Activated T-cell treated with anti-CD3 and anti-CD28 coated beads, Interleukin-2, amount 50 U/mL, for 24 hours (primary cell): Measurements from ENCODE around the gene THSD7A.

Source experiments
- DNase-seq: peaks from one replicate; pipeline ENCODE4 v3.0.0-alpha.2; 2020
- H3K27ac Mint-ChIP-seq: 2 replicates; pipeline ENCODE4 v1.8.0; 2020; ENCODE audit warnings: mild to moderate bottlenecking, mixed read lengths
- H3K27me3 Mint-ChIP-seq: 2 replicates; pipeline ENCODE4 v1.8.0; 2020; ENCODE audit warnings: mixed read lengths
- H3K36me3 Mint-ChIP-seq: 2 replicates; pipeline ENCODE4 v1.8.0; 2020; ENCODE audit warnings: low read depth, mixed read lengths
- H3K4me1 Mint-ChIP-seq: 2 replicates; pipeline ENCODE4 v1.8.0; 2020; ENCODE audit warnings: low read depth, mixed read lengths
- H3K4me3 Mint-ChIP-seq: 2 replicates; pipeline ENCODE4 v1.8.0; 2020; ENCODE audit warnings: mild to moderate bottlenecking, moderate library complexity, mixed read lengths
- H3K9me3 Mint-ChIP-seq: 2 replicates; pipeline ENCODE4 v1.8.0; 2020; ENCODE audit warnings: mixed read lengths

THSD7A gene

DNA sequence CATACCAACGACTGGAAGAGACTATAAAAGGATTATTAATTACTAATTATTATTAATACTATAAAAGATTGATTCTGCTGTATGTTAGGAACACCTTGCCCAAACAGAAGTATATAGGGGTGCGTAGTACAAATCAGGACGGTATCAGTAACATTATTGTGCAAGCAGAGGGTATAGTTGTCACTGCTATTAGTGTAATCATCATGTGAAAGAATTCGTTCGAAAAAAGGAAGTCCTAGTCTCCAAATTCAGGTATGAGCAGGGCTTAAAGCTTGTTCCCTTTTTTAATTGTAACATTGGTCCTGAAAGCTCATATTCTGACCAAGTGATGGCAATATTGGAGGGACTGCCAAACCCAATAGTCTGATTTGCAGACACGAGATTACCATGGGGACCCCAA, 81.8 kb downstream of the THSD7A start:
- Mint-ChIP-seq H3K27ac (no peak overlapping the region), H3K4me1 (no peaks in the 10 kb centered on the region), H3K4me3 (no peak overlapping the region), H3K27me3 (no peaks in the 10 kb centered on the region), H3K36me3 (no peaks in the 10 kb centered on the region), H3K9me3 (no peaks in the 10 kb centered on the region)
- DNase-seq = no peak

DNA sequence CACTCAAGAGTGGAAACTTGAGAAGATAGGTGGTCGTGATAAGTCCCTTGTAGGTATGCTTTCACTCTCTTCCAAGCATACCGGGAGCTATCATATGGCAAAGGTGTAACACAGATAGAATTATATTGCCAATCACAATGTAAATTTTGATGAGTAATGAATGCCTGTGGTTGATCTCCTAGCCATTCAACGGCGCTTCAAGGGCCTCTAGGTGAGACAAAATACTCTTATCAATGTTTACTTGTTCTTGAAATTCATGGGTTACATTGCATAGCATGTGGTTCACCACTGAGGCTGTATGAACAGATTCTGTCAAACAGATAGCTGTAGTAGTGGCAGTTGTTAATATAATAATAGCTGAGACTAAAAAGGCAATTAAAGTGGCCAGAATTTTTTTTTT, 82.4 kb downstream of the THSD7A start:
- H3K27me3 Mint-ChIP-seq = no peaks in the 10 kb centered on the region
- H3K4me3 Mint-ChIP-seq = no peak overlapping the region
- no peak overlapping the region for H3K27ac Mint-ChIP-seq
- H3K4me1 Mint-ChIP-seq = no peaks in the 10 kb centered on the region
- H3K36me3 Mint-ChIP-seq = no peaks in the 10 kb centered on the region
- no peak for DNase-seq
- no peaks in the 10 kb centered on the region for H3K9me3 Mint-ChIP-seq

DNA sequence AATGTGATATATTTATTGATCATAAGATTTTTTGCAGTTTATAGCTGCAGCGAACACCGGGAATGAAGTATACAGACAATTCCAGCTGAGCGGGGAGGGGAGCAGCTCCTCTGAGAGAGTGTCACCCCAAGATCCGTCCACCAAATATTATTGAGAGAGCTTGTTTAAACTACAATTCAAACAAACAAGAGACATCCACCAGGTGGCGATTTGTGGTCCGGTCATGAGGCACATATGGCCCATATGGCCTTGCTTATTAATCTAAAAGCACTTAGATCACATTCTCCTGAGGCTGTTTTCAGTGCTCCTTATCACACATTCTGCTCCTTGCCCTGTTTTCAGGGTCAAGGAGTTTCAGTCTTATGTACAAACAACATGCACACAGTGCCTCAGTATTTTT, 83.1 kb downstream of the THSD7A start:
- DNase-seq = no peak
- H3K4me1 Mint-ChIP-seq = no peaks in the 10 kb centered on the region
- no peak overlapping the region for H3K27ac Mint-ChIP-seq
- H3K36me3 Mint-ChIP-seq = no peaks in the 10 kb centered on the region
- H3K9me3 Mint-ChIP-seq = no peaks in the 10 kb centered on the region
- no peaks in the 10 kb centered on the region for H3K27me3 Mint-ChIP-seq
- H3K4me3 Mint-ChIP-seq = no peak overlapping the region

DNA sequence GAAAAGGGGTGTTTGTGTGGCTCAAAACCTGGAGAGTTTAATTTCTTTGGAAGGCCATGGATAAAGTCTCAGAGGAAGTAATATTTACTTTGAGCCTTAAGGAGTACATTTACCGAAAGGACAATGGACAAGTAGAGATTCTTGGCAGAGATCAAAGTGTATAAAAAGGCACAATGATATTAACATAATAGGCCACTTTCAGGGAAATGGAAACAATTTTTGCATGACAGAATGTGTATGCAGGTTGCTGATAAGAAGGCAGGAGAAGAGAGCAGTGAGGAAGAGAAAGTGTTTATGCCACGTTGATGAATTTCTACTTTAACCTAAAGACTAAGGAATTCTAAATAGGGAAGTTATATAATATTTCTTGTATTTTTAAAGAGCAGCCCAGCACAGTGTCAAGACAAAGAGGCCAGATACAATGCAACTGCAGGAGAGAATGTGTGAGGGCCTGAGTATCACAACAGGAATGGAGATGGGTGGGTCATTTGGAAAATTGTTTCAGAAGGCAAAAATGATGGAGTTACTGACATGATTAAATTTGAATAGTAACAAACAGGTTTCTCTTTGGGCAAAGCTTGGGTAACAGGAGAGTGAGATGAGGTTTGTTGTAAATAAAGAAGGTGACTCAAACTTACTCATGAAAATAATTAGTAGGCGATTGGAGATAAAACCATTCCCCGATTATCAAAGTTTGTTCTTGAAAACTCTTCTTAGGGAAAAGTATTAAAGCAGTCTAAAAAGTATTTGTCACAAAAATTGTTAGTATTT, 84.1 kb downstream of the THSD7A start:
- H3K27ac Mint-ChIP-seq = no peak overlapping the region
- H3K9me3 Mint-ChIP-seq = no peaks in the 10 kb centered on the region
- no peak for DNase-seq
- H3K4me1 Mint-ChIP-seq = no peaks in the 10 kb centered on the region
- no peaks in the 10 kb centered on the region for H3K27me3 Mint-ChIP-seq
- H3K4me3 Mint-ChIP-seq = no peak overlapping the region
- H3K36me3 Mint-ChIP-seq = no peaks in the 10 kb centered on the region

DNA sequence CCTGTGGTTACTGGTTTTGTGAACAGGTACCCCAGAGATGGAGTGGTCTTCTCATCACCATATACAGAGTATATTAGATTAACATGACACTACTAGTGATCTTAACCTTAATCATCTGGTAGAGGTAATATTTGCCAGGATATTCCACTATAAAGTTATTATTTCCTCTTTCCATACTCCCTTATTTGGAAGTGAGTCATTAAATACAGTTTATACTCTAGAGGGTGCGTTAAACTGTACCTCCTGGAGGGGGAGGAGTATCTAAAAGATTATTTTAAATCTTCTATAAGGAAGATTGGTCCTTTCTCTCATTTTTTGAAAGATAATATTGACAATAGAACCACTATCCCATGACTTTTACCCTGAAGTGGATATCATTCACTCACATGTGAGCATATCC, 85.4 kb downstream of the THSD7A start:
- no peaks in the 10 kb centered on the region for H3K4me1 Mint-ChIP-seq
- H3K36me3 Mint-ChIP-seq = no peaks in the 10 kb centered on the region
- no peak for DNase-seq
- H3K9me3 Mint-ChIP-seq = no peaks in the 10 kb centered on the region
- no peaks in the 10 kb centered on the region for H3K27me3 Mint-ChIP-seq
- H3K27ac Mint-ChIP-seq = no peak overlapping the region
- no peak overlapping the region for H3K4me3 Mint-ChIP-seq

DNA sequence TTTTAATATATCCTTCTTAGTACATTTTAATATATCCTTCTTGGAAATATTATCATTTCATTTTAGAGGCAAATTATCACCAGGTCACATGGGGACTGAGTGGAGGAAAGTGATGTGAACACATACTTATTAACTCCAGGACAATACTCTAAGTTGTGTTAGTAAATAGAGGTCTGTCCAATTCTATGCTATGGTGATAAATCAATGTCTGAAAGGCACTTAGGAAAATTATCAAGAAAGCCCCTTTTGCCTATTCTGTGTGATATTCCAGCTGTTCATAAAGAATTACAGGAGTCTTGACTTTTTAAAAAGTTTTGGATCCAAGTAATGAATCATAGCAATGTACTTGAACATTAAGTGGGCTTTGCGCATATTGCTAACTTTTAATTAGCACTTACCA, 88.5 kb downstream of the THSD7A start:
- Mint-ChIP-seq H3K36me3 (no peaks in the 10 kb centered on the region), H3K9me3 (no peaks in the 10 kb centered on the region), H3K4me1 (no peaks in the 10 kb centered on the region), H3K27me3 (no peaks in the 10 kb centered on the region), H3K27ac (no peak overlapping the region), H3K4me3 (no peak overlapping the region)
- DNase-seq = no peak

DNA sequence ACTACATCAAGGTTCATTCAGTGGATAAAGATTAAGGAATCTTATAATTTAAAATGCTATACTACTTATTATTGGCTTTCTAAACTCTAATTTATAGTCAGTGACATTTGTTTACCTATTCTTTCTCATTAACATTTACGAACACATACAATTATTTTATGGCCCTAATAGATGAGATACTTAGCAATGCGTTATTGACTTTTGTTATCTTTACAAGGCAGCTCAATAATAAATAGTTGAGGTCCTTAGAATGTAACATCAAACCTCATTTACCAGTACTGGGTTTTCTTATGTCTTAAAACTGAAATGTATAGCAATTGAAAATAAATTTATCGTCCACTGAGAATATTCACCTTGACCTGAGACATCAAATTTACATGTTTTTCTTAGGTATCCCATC, 89.0 kb downstream of the THSD7A start:
- DNase-seq = no peak
- Mint-ChIP-seq H3K36me3 (no peaks in the 10 kb centered on the region), H3K4me3 (no peak overlapping the region), H3K27me3 (no peaks in the 10 kb centered on the region), H3K27ac (no peak overlapping the region), H3K4me1 (no peaks in the 10 kb centered on the region), H3K9me3 (no peaks in the 10 kb centered on the region)

DNA sequence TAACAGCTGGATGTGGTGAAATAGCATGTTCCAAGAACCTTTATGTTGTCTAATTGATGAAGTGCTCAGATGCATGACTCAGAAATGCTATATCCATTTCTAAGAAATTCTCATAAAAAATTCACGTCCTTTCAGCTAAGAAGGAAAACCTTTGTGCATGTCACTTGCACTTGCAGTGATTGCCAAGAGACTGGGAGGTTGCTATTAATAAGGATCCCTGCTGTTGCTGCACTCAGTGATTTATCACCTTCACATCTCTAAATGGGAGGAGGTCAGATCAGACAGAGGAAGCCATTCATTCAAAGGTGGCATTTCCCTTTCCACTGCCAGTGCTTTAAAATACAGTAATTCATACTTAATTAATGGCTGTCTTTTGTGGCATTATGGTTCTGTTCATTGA, 89.5 kb downstream of the THSD7A start:
- H3K36me3 Mint-ChIP-seq = no peaks in the 10 kb centered on the region
- H3K27ac Mint-ChIP-seq = no peak overlapping the region

DNA sequence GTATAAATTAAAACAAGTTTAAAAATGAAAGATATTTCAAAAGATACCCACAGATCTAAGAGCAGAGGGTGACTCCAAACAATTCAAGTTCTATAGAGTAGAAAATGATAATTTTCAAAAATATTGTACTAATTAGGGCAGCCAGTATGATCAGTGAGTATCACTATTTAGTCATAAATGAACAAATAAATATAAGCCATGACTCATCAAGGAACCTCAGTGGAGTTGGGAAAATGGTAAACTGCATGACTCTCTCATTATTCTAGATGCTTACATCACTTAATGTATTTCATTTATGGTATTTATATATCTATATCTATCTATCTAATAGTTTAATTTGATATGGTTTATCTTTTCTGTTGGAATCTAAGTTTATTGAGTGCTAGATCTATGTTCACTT, 94.3 kb downstream of the THSD7A start:
- no peak overlapping the region for H3K4me3 Mint-ChIP-seq
- H3K4me1 Mint-ChIP-seq = no peaks in the 10 kb centered on the region
- H3K36me3 Mint-ChIP-seq = no peaks in the 10 kb centered on the region
- peaks cover 2% of the 10 kb centered on the region for H3K9me3 Mint-ChIP-seq
- no peaks in the 10 kb centered on the region for H3K27me3 Mint-ChIP-seq
- H3K27ac Mint-ChIP-seq = no peak overlapping the region
- no peak for DNase-seq

More for the DNA sequence above, 89.5 kb downstream of the THSD7A start:
- no peaks in the 10 kb centered on the region for H3K9me3 Mint-ChIP-seq
- no peaks in the 10 kb centered on the region for H3K27me3 Mint-ChIP-seq
- H3K4me3 Mint-ChIP-seq = no peak overlapping the region
- H3K4me1 Mint-ChIP-seq = no peaks in the 10 kb centered on the region
- no peak for DNase-seq

DNA sequence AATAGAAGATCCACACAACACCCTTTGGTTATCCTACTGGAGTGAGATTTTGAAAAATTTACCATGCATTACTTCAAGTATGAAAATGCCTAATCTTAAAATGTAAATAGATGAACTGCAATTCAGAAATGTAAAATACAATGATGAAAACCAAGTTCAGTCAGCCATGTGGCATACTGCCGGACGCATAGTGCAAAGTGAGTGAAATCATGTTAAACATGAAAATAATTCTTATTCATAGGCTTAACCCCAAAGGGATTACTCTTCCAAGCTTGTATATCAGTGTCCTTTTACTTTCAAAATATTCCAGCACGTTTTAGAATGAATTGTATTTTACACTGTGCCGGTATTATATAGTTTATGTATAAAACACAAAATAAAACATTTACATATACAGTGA, 99.8 kb downstream of the THSD7A start:
- H3K27me3 Mint-ChIP-seq = no peaks in the 10 kb centered on the region

DNA sequence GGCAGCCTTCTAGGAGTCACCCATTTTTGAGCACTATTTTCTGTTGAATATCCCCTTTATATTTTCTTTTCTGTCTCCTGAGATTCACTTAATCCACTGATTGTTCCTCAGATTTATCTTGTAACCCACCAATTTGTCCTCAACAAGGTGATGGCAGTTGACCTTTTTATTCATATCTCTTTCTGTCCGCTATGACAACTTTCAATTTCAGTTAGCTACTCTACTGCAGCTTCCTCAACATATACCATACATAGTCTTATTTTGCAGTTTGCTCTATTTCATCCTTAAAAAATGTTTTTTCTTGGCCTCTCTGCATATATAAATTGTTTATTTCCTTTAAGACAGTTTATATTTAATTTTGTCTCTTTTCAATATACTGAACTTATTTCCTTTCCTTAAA, 101.3 kb downstream of the THSD7A start:
- Mint-ChIP-seq H3K9me3 (peaks cover 2% of the 10 kb centered on the region), H3K27ac (no peak overlapping the region), H3K4me1 (no peaks in the 10 kb centered on the region), H3K36me3 (no peaks in the 10 kb centered on the region), H3K4me3 (no peak overlapping the region), H3K27me3 (no peaks in the 10 kb centered on the region)
- no peak for DNase-seq

More for the DNA sequence above, 99.8 kb downstream of the THSD7A start:
- no peak for DNase-seq
- H3K9me3 Mint-ChIP-seq = peaks cover 2% of the 10 kb centered on the region
- H3K27ac Mint-ChIP-seq = no peak overlapping the region
- H3K4me3 Mint-ChIP-seq = no peak overlapping the region
- no peaks in the 10 kb centered on the region for H3K4me1 Mint-ChIP-seq
- H3K36me3 Mint-ChIP-seq = no peaks in the 10 kb centered on the region

DNA sequence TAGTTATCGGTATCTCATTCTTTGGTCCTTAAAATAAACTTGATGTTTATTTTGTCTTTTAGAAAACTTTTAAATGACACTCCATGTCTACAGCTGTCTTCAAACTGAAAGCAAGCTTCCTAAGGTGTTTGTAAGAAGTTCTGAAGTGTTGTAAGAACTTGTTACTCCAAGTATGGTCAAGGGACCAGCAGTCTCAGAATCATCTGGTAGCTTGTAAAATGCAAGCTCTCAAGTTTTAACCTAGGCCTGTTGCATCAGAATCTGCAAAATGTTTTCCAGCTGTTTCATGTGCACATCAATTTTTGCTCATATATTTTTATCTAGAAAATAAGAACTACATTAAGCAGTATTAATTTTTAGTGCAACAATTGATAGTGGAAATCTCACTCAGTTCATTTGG, 104.1 kb downstream of the THSD7A start:
- H3K36me3 Mint-ChIP-seq = no peaks in the 10 kb centered on the region
- no peak overlapping the region for H3K4me3 Mint-ChIP-seq
- H3K27ac Mint-ChIP-seq = no peak overlapping the region
- no peaks in the 10 kb centered on the region for H3K9me3 Mint-ChIP-seq
- no peaks in the 10 kb centered on the region for H3K27me3 Mint-ChIP-seq
- no peaks in the 10 kb centered on the region for H3K4me1 Mint-ChIP-seq
- DNase-seq = no peak

DNA sequence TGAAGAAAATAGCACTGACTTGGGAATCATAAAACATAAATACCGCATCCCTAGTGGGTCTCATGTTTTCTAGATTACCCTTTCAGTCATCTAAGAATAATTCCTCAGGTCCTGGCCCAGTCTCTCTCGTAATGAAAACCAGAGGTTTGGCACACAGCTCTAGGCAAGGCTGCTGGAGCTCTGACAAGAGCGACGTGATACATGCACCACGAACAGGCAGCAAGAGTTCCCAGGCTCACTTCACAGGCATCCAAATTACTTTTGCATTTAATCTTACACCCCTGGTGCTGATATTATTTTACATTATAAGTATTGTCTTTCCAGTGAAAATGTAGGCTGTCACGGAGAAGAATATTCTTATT, 105.2 kb downstream of the THSD7A start:
- Mint-ChIP-seq H3K4me1 (no peaks in the 10 kb centered on the region), H3K4me3 (no peak overlapping the region), H3K27me3 (no peaks in the 10 kb centered on the region), H3K36me3 (no peaks in the 10 kb centered on the region), H3K27ac (no peak overlapping the region), H3K9me3 (no peaks in the 10 kb centered on the region)
- DNase-seq = no peak

DNA sequence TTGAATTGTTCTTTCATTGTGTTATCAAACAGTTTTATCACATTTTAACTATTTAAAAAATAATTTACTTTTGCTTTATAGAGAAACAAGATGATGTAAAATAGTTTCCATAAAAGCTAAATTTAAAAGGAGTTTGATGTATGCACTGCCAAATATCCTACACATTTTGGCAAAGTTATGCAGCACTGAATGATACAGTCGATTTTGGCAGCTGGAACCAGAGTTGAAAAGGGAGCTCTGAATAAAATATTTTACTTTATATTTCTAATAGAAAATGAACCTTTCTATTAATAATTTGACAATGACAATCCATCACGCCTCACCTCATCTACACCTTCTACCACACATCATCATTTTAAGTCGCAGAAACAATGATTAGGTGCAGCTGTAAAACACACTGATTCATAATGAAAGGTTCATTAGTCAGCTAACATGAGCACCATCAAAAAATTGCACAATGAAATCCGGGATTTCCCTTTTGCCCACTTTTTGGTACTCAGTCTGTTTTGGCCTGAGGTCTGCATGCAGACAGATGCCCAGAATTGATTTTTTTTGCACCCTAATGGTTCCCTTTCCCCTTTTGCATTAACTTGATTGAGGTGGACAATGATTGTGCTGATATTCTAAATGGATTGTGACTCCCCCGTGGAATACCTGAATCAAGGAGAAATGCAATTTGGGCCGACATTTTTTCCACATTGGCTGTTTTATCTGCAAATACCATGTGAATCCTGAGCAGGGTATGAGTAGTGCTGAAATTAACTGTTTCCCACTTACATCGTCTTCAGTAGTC, 105.8 kb downstream of the THSD7A start:
- no peak for DNase-seq
- Mint-ChIP-seq H3K4me3 (no peak overlapping the region), H3K27ac (no peak overlapping the region), H3K27me3 (no peaks in the 10 kb centered on the region), H3K36me3 (no peaks in the 10 kb centered on the region), H3K4me1 (no peaks in the 10 kb centered on the region), H3K9me3 (no peaks in the 10 kb centered on the region)

DNA sequence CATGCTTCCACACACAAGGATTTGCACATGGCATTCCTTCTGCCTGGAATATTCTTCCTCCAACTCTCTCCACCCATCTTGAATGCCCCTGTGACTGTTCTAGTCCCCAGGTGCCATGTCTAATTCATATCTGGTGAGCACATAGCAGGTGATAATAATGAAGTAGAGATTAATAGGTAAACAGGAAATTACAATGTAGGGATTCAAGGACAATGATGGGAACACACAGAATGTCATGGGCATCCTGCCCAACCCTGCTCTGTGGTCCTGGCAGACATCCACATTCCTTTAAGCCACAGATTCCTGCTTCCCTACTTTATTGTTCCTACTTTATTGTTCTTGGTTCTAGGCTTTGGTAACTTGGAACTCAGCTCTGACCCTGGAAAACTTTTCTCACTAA, 115.8 kb downstream of the THSD7A start:
- Mint-ChIP-seq H3K9me3 (no peaks in the 10 kb centered on the region), H3K27me3 (no peaks in the 10 kb centered on the region), H3K4me3 (no peak overlapping the region), H3K4me1 (no peaks in the 10 kb centered on the region), H3K27ac (no peak overlapping the region), H3K36me3 (no peaks in the 10 kb centered on the region)
- DNase-seq = no peak
